Activated CD8-positive, alpha-beta T cell treated with anti-CD3 and anti-CD28 coated beads for 36 hours (primary cell): ENCODE results near the gene CD109. TPM values are rescaled to one million over a fixed set of nuclear protein-coding genes. Genes with fewer than 3 reads are reported as not detected.

Experiments
- ATAC-seq: fragments of 200-7000 bp; cut with Tn5 transposase; one replicate; pipeline ENCODE4 v1.10.0; 2021; ENCODE audit warnings: mild to moderate bottlenecking, moderate library complexity
- CTCF ChIA-PET: fragments of 350-600 bp; sonication (Branson Sonifier 250); formaldehyde crosslinking; loops from one replicate; lab custom pipeline; 2021; ENCODE audit warnings: antibody characterized with exemption; lab: Charles Lee
- POLR2A ChIA-PET: fragments of 350-600 bp; sonication (Branson Sonifier 250); formaldehyde crosslinking; loops from one replicate; lab custom pipeline; 2021; ENCODE audit warnings: antibody characterized with exemption; lab: Charles Lee
- DNase-seq: peaks from one replicate; pipeline ENCODE4 v3.0.0-alpha.2; 2020
- H3K27ac Mint-ChIP-seq: one replicate; pipeline ENCODE4 v1.8.0; 2021; ENCODE audit warnings: mild to moderate bottlenecking, mixed read lengths
- H3K27me3 Mint-ChIP-seq: one replicate; pipeline ENCODE4 v1.8.0; 2021; ENCODE audit warnings: mixed read lengths
- H3K36me3 Mint-ChIP-seq: one replicate; pipeline ENCODE4 v1.8.0; 2021; ENCODE audit warnings: low read depth, mixed read lengths
- H3K4me1 Mint-ChIP-seq: one replicate; pipeline ENCODE4 v1.8.0; 2021; ENCODE audit warnings: low read depth, mixed read lengths
- H3K4me3 Mint-ChIP-seq: one replicate; pipeline ENCODE4 v1.8.0; 2021; ENCODE audit warnings: mild to moderate bottlenecking, moderate library complexity, mixed read lengths
- H3K9me3 Mint-ChIP-seq: one replicate; pipeline ENCODE4 v1.8.0; 2021; ENCODE audit warnings: mixed read lengths
- CTCF ChIP-seq: fragments of 200-600 bp; IDR thresholded peaks from one replicate; pipeline ENCODE4 v1.8.0; 2022; ENCODE audit warnings: antibody characterized with exemption, mild to moderate bottlenecking
- intact Hi-C: fragments of 100-400 bp; cut with micrococcal nuclease; formaldehyde crosslinking; loops from one replicate; pipeline ENCODE4 v1.10.0; 2022
- total RNA-seq, 2 experiments: library from RNA; stranded (reverse); gene quantifications; one replicate each; pipeline ENCODE4 v1.2.3, GENCODE V29; 2021

Gene CD109
- total RNA-seq, 2 experiments from 2014 or later, result 9.5 to 10.6 TPM

GRCh38 chr6:73688351-73688750 is 7.7 kb upstream of the CD109 start:
- TF ChIP-seq CTCF, result no peak
- no peak for ATAC-seq
- DNase-seq, result no peak
- peaks cover 1% of the 10 kb centered on the region for H3K36me3 Mint-ChIP-seq
- no peak overlapping the region for H3K4me3 Mint-ChIP-seq
- H3K27me3 Mint-ChIP-seq, result peaks cover 11% of the 10 kb centered on the region
- ChIA-PET POLR2A (no interaction called here), CTCF (interaction anchor here (1.3 to 4.4 kb wide), 3 partner anchors 12 to 44 kb away, joined by 4 to 24 read pairs (median 17); no protein-coding TSS in a partner anchor)
- intact Hi-C loops, result no loop called here
- H3K4me1 Mint-ChIP-seq, result peaks cover 7% of the 10 kb centered on the region
- H3K27ac Mint-ChIP-seq, result no peak overlapping the region
- H3K9me3 Mint-ChIP-seq, result peaks cover 3% of the 10 kb centered on the region

- no peak for ATAC-seq
- no peak for TF ChIP-seq CTCF
- no peak for DNase-seq
- ChIA-PET POLR2A (interaction anchor here (0.7 kb wide), 1 partner anchor 22 kb away, joined by 4 read pairs; no protein-coding TSS in a partner anchor), CTCF (no interaction called here)
- peaks cover 12% of the 10 kb centered on the region for H3K27me3 Mint-ChIP-seq
- no peaks in the 10 kb centered on the region for H3K9me3 Mint-ChIP-seq
- intact Hi-C loops, result no loop called here
- H3K36me3 Mint-ChIP-seq, result peaks cover 1% of the 10 kb centered on the region
- H3K4me1 Mint-ChIP-seq, result peaks cover 16% of the 10 kb centered on the region
- H3K4me3 Mint-ChIP-seq, result no peak overlapping the region
- H3K27ac Mint-ChIP-seq, result no peak overlapping the region
These were observed 5.9 kb upstream of the CD109 start for GRCh38 chr6:73690056-73690455.

GRCh38 chr6:73691512-73691911 is 4.5 kb upstream of the CD109 start:
- Mint-ChIP-seq H3K27ac (no peak overlapping the region), H3K27me3 (peaks cover 14% of the 10 kb centered on the region), H3K4me3 (no peak overlapping the region), H3K36me3 (peaks cover 3% of the 10 kb centered on the region), H3K4me1 (peaks cover 25% of the 10 kb centered on the region), H3K9me3 (no peaks in the 10 kb centered on the region)
- no peak for TF ChIP-seq CTCF
- intact Hi-C loops, result no loop called here
- DNase-seq (peak; percentile 26), ATAC-seq (peak; percentile 18)
- CTCF ChIA-PET, result interaction anchor here (0.6 to 2.2 kb wide), 6 partner anchors 16 to 400 kb away, joined by 3 to 10 read pairs (median 4); no protein-coding TSS in a partner anchor
- POLR2A ChIA-PET, result interaction anchor here (0.7 kb wide), 1 partner anchor 175 kb away, joined by 3 read pairs; no protein-coding TSS in a partner anchor

GRCh38 chr6:73694711-73695411 is 1.1 kb upstream of the CD109 start:
- Mint-ChIP-seq H3K9me3 (no peaks in the 10 kb centered on the region), H3K36me3 (peaks cover 18% of the 10 kb centered on the region), H3K4me1 (peaks cover 41% of the 10 kb centered on the region), H3K27me3 (peaks cover 29% of the 10 kb centered on the region), H3K4me3 (peak overlapping the region; percentile 95), H3K27ac (peak overlapping the region; percentile 98)
- no peak for DNase-seq
- intact Hi-C loops, result loop anchor here (1.0 kb wide), 1 partner anchor 41 kb away; no protein-coding TSS in a partner anchor
- no peak for TF ChIP-seq CTCF
- CTCF ChIA-PET, result interaction anchor here (0.9 to 2.6 kb wide), 2 partner anchors 38 to 44 kb away, joined by 3 to 16 read pairs; no protein-coding TSS in a partner anchor
- peak; percentile 10 for ATAC-seq
- POLR2A ChIA-PET, result interaction anchor here (0.8 to 2.2 kb wide), 6 partner anchors 28 to 1911 kb away, joined by 3 to 13 read pairs (median 3); partner anchors contain the start of gene COX7A2
